T-helper 2 cell treated with Interferon-gamma antibody and Interleukin-4, amounts not matched to agents 5 μg/mL and 100 μg/mL, for 36 hours (primary cell): ENCODE measurements around the gene PCED1B.
"Not testable (repeated sequence)": the region's sequence is repeated elsewhere in the genome, so short reads cannot be mapped to it uniquely, and the experiment has no call there.

ENCODE experiments used
- DNase-seq: peaks from one replicate; pipeline ENCODE4 v3.0.0; 2021; ENCODE audit warnings: low spot score
- H3K27ac Mint-ChIP-seq: one replicate; pipeline ENCODE4 v1.8.0; 2021; ENCODE audit warnings: mild to moderate bottlenecking, mixed read lengths
- H3K27me3 Mint-ChIP-seq: one replicate; pipeline ENCODE4 v1.8.0; 2021; ENCODE audit warnings: low read depth, mixed read lengths
- H3K36me3 Mint-ChIP-seq: one replicate; pipeline ENCODE4 v1.8.0; 2021; ENCODE audit warnings: low read depth, mixed read lengths
- H3K4me1 Mint-ChIP-seq: one replicate; pipeline ENCODE4 v1.8.0; 2021; ENCODE audit warnings: low read depth, mixed read lengths
- H3K4me3 Mint-ChIP-seq: one replicate; pipeline ENCODE4 v1.8.0; 2022; ENCODE audit warnings: mild to moderate bottlenecking, moderate library complexity, mixed read lengths
- H3K9me3 Mint-ChIP-seq: one replicate; pipeline ENCODE4 v1.8.0; 2021; ENCODE audit warnings: mixed read lengths

Gene PCED1B

DNA sequence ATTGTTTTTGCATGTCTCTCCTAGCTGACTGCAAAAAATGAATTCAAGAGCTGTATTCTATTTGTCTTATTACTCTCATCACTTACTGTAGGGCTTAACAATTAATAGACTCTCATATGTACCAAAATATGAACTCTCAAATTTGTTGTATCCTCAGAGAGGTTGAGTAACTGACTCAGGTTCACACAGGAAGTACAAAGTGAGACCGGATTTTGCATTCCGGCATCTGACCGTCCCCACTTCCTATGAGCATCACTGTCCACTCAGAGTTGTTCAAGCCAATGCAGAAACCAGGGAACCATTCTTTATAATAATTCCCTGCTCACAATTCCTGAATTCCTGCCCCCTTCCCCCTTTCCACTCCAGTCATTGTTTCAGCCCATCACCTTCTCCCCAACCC, 113.6 kb downstream of the PCED1B start:
- peaks cover 28% of the 10 kb centered on the region for H3K36me3 Mint-ChIP-seq
- peaks cover 59% of the 10 kb centered on the region for H3K4me1 Mint-ChIP-seq
- no peaks in the 10 kb centered on the region for H3K27me3 Mint-ChIP-seq
- no peak for DNase-seq
- H3K27ac Mint-ChIP-seq, result peak overlapping the region; percentile 83
- H3K9me3 Mint-ChIP-seq, result no peaks in the 10 kb centered on the region
- H3K4me3 Mint-ChIP-seq, result peak overlapping the region; percentile 79

DNA sequence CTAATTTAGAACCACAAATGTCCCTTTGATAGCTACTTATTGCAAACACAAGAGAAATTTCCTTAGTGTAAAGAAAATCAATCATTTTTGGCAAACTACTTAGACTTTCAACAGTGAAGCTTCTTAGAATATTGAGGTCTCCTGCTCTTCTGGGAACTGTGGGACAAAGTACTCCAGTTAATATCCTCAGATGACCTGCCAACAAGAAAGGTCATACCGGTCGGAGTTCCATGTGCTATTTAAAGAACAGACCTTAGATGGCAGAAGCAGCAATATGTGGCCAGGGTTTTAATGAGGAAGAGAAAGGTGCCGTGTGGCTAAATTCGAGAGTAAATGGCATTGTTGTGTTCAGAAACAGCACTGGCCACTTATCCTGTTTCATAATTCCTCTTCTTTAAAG, 115.1 kb downstream of the PCED1B start:
- Mint-ChIP-seq H3K27me3 (no peaks in the 10 kb centered on the region), H3K4me3 (no peak overlapping the region), H3K27ac (no peak overlapping the region), H3K9me3 (no peaks in the 10 kb centered on the region), H3K4me1 (peaks cover 53% of the 10 kb centered on the region), H3K36me3 (peaks cover 28% of the 10 kb centered on the region)
- DNase-seq, result no peak

DNA sequence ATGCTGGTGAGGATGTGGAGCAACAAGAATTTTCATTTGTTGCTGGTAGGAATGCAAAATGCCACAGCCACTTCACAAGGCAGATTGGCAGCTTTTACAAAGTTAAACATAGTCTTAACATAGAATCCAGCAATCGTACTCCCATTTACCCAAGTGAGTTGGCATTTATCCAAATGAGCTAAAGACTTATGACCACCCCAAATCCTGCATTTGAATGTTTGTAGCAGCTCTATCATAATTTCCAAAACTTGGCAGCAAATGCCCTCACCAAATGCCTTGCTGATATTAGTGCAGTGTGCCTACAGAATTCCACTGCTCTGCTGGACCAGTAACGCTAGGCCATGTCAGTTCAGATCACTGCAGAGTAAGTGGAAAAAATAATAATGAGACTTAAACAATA, 121.0 kb downstream of the PCED1B start:
- no peaks in the 10 kb centered on the region for H3K9me3 Mint-ChIP-seq
- DNase-seq, result no peak
- peaks cover 35% of the 10 kb centered on the region for H3K36me3 Mint-ChIP-seq
- H3K4me3 Mint-ChIP-seq, result no peak overlapping the region
- H3K4me1 Mint-ChIP-seq, result peaks cover 15% of the 10 kb centered on the region
- H3K27ac Mint-ChIP-seq, result no peak overlapping the region
- H3K27me3 Mint-ChIP-seq, result no peaks in the 10 kb centered on the region

DNA sequence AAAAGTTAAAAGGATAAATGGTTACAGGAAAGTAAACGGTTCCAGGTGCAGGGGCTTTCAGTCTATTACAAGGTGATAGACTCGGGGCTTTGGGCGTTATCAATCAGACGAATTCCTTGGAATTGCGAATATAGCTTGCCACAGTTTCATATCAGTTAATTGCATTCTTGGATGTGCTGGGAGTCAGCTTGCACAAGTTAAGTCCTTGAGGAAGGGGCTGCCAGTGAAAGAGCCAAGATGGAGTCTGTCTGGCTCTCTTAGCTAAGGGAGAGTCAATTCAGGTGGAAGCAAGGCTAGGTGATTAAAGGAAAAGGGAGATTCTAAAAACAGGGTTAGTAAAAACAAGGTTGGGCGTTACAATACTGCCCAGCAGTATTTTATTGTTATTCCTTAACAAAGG, 121.8 kb downstream of the PCED1B start:
- H3K9me3 Mint-ChIP-seq, H3K4me3 Mint-ChIP-seq, H3K27ac Mint-ChIP-seq, H3K27me3 Mint-ChIP-seq, DNase-seq: not testable (repeated sequence)
- peaks cover 43% of the 10 kb centered on the region for H3K36me3 Mint-ChIP-seq
- peaks cover 22% of the 10 kb centered on the region for H3K4me1 Mint-ChIP-seq

DNA sequence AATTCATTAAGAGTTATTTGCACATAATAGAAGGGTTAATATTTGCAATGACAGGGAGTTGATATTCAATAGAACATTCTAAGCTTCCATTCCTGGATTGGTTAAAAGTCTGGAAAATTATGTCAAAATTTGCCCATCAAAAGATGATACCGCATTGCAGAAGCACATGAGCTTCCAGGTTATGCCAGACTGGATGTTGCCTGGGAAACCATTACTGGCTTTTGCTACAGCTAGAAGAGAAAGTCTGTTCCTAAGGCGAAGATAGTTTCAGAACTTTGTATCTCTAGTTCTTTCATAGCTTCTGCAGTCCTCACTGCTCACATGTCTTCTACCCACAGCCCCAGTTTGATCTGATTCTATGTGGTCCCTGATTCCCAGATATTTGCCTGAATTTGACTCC, 122.8 kb downstream of the PCED1B start:
- H3K9me3 Mint-ChIP-seq, result no peaks in the 10 kb centered on the region
- no peak for DNase-seq
- peaks cover 32% of the 10 kb centered on the region for H3K4me1 Mint-ChIP-seq
- H3K4me3 Mint-ChIP-seq, result no peak overlapping the region
- H3K27ac Mint-ChIP-seq, result no peak overlapping the region
- peaks cover 53% of the 10 kb centered on the region for H3K36me3 Mint-ChIP-seq
- no peaks in the 10 kb centered on the region for H3K27me3 Mint-ChIP-seq

DNA sequence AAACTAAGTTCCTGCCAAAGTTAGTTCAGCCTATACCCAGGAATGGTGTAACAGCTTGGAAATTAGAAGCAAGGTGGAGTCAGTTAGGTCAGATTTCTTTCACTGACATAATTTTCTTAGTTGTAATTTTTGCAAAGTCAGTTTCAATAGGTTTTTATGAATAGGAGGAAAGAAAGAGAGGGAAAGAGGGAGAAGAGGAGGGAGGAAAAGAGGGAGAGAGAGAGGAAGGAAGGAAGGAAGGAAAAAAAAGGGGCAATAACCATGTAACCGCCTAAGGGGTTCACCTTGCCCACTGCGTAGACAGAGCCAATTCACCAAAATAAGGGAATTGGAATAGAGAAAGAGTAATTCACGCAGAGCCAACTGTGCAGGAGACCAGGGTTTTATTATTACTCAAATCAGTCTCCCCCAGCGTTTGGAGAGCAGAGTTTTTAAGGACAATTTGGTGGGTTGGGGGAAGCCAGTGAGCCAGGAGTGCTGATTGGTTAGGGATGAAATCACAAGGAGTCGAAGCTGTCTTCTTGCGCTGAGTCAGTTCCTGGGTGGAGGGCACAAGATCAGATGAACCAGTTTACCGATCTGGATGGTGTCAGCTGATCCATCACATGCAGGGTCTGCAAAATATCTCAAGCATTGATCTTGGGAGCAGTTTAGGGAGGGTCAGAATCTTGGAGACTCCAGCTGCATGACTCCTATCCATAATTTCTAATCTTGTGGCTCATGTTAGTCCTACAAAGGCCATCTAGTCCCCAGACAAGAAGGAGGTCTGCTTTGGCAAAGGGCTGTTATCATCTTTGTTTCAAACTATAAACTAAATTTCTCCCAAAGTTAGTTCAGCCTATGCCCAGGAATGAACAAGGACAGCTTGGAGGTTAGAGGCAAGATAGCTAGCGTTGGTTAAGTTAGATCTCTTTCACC, 126.4 kb downstream of the PCED1B start:
- DNase-seq, result no peak

DNA sequence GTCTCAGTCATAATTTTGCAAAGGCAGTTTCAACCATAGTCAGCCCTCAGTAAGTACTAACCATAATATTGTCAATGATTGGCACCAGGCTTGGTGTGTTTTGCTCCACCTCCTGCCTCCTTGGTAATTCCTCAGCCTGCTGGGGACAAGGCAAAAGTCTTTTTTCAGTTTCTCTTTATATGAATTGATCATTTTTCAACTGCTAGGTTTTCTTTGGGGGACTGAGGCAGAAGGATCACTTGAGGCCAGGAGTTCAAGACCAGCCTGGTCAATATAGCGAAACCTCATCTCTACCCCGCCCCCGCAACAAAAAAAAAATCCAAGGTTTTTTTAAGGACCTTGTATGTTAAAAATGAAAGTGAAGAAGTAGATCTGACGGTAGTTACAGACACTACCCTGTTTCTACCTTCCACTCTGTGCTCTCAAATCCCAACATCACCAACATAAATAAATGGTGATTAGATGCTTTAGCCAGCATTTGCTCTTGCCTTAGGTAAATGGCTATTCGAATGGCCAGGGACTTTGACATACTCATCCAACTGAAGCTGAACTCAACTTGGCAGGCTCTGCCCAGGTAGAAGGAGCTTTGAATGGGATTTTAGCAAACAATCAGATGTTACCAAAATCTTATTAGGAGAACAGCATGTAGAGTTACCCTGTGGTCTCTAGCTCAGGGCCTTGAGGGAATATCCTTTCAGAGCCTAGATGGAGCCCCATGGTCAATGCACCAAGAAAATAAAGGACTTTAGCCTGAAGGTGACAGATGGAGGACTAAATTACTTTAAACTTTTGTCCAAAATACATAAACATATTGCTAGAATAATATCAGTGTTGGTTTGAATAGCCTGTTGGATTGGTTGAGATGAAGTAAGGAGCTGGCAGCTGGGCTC, 127.3 kb downstream of the PCED1B start:
- no peaks in the 10 kb centered on the region for H3K27me3 Mint-ChIP-seq
- DNase-seq, result no peak
- H3K27ac Mint-ChIP-seq, result peak overlapping the region; percentile 90
- peak overlapping the region; percentile 76 for H3K4me3 Mint-ChIP-seq
- H3K9me3 Mint-ChIP-seq, result no peaks in the 10 kb centered on the region
- peaks cover 60% of the 10 kb centered on the region for H3K36me3 Mint-ChIP-seq
- H3K4me1 Mint-ChIP-seq, result peaks cover 59% of the 10 kb centered on the region

More for the DNA sequence above, 126.4 kb downstream of the PCED1B start:
- Mint-ChIP-seq H3K4me3 (peak overlapping the region; percentile 76), H3K4me1 (peaks cover 55% of the 10 kb centered on the region), H3K27ac (peak overlapping the region; percentile 90), H3K9me3 (no peaks in the 10 kb centered on the region), H3K27me3 (no peaks in the 10 kb centered on the region), H3K36me3 (peaks cover 60% of the 10 kb centered on the region)

DNA sequence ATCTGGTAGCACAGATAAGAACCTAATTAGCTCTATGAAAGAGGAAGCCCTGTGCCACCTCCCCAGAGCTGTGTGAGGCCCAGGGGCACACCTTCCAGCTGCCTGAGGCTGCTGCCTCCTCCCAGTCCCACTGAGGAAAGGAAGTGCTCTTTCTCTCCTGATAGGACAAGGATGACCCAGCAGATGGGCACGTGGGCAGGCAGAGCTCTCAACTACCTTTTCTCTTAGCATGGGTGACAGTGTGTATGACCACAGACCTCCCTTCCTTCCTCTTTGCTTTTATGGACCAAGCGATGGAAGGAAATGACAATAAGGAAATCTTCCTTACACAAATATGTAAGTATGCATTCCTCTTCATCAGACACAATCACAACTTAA, 127.9 kb downstream of the PCED1B start:
- no peaks in the 10 kb centered on the region for H3K27me3 Mint-ChIP-seq
- H3K4me1 Mint-ChIP-seq, result peaks cover 62% of the 10 kb centered on the region
- H3K4me3 Mint-ChIP-seq, result peak overlapping the region; percentile 76
- H3K36me3 Mint-ChIP-seq, result peaks cover 64% of the 10 kb centered on the region
- peak; percentile 46 for DNase-seq
- H3K27ac Mint-ChIP-seq, result peak overlapping the region; percentile 90
- H3K9me3 Mint-ChIP-seq, result no peaks in the 10 kb centered on the region

DNA sequence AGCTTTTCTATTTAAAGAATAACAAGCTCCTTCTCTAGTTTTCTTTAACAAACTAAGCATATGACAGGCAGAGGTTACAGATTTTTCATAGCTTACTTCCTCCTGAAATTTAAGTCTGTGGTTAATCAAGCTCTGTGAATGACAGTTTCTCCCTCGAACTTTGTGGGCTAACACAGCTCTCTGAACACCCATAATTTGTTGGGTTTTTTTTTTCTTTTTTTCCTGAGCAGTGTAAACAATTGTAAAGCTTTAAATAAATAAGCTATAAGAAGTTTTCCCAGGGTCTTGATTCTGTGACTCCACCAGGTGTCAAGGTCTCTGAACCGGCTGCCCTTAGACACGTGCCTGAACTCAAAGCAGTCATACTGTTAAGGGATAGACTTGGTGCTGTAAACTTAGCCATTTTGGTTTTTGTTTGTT, 128.4 kb downstream of the PCED1B start:
- Mint-ChIP-seq H3K27ac (peak overlapping the region; percentile 90), H3K9me3 (no peaks in the 10 kb centered on the region), H3K36me3 (peaks cover 66% of the 10 kb centered on the region), H3K4me1 (peaks cover 64% of the 10 kb centered on the region), H3K27me3 (no peaks in the 10 kb centered on the region), H3K4me3 (peak overlapping the region; percentile 76)
- no peak for DNase-seq

DNA sequence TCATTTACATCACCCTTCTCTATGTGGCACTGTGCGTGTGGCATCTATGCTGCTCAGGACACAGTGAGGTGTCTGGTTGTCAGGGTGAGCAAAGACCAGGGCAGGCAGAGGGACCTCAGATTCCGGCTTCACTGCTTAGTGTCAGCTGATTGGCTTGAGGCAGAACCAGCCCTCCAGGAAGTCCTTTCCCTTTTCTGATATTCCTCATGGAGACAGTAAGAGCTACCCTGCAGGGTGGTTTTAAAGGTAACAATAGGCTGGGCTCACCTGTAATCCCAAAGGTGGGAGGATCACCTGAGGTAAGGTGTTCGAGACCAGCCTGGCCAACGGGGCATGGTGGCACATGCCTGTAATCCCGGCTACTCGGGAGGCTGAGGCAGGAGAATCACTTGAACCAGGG, 129.6 kb downstream of the PCED1B start:
- peaks cover 72% of the 10 kb centered on the region for H3K36me3 Mint-ChIP-seq
- DNase-seq, result no peak
- H3K4me3 Mint-ChIP-seq, result peak overlapping the region; percentile 76
- no peaks in the 10 kb centered on the region for H3K9me3 Mint-ChIP-seq
- no peaks in the 10 kb centered on the region for H3K27me3 Mint-ChIP-seq
- peak overlapping the region; percentile 90 for H3K27ac Mint-ChIP-seq
- H3K4me1 Mint-ChIP-seq, result peaks cover 74% of the 10 kb centered on the region

DNA sequence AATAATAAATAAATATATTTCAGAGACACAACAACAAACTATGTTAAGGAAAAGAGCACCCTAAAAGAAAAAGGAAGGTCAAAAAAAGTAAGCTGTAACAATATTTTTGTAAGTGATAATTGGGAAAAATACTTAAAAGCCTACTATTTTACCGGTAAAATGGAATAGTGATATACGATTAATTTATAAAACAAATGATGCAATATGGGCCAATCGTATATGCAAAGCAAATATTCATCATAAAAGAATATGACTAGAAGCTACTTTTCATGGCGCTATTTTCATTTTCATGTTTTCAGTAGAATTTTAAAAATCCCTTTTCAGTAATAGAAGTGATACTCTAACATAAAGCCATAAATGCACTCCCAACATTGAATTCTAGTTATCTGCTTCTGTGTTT, 131.4 kb downstream of the PCED1B start:
- H3K27ac Mint-ChIP-seq, result peak overlapping the region; percentile 60
- H3K4me1 Mint-ChIP-seq, result peaks cover 67% of the 10 kb centered on the region
- H3K4me3 Mint-ChIP-seq, result peak overlapping the region; percentile 96
- no peak for DNase-seq
- no peaks in the 10 kb centered on the region for H3K9me3 Mint-ChIP-seq
- H3K27me3 Mint-ChIP-seq, result no peaks in the 10 kb centered on the region
- peaks cover 68% of the 10 kb centered on the region for H3K36me3 Mint-ChIP-seq

DNA sequence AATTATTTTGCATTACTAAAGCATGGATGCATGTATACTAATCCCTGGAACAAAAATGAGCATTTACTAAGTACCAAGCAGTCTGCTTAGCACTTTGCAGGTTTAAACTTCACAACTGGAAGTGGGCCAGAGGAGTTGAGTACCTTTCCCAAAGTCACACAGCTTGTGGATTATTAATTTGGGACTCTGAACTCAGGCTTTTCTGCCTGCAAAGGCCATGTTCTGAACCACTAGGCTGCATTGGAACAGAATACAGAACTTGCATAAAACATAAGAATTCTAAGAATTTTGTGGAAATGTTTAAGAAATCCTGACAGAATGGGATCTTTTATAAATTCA, 133.2 kb downstream of the PCED1B start:
- H3K4me1 Mint-ChIP-seq, result peaks cover 53% of the 10 kb centered on the region
- H3K4me3 Mint-ChIP-seq, result peak overlapping the region; percentile 96
- no peak for DNase-seq
- H3K27me3 Mint-ChIP-seq, result no peaks in the 10 kb centered on the region
- peak overlapping the region; percentile 98 for H3K27ac Mint-ChIP-seq
- H3K36me3 Mint-ChIP-seq, result peaks cover 59% of the 10 kb centered on the region
- H3K9me3 Mint-ChIP-seq, result no peaks in the 10 kb centered on the region

DNA sequence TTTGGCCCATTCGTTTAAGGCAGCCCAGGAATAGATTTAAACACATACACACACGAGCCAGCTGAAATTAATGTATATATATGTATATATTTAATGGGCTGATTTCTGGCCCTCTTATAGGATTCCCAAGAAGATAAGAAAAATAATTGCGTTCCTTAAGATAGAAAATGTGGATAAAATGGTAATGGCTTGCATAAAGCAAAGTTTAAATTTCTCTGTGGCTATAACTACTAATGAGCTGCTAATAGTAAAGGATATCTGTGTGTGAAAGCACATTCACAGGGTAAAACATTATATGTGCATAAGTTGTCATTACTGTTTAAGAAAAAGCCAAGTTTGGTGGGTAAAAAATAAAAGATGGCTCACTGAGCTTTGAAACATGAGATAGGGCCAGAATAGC, 134.0 kb downstream of the PCED1B start:
- Mint-ChIP-seq H3K27me3 (no peaks in the 10 kb centered on the region), H3K4me1 (peaks cover 54% of the 10 kb centered on the region), H3K27ac (peak overlapping the region; percentile 98), H3K36me3 (peaks cover 60% of the 10 kb centered on the region), H3K4me3 (peak overlapping the region; percentile 96), H3K9me3 (no peaks in the 10 kb centered on the region)
- no peak for DNase-seq

DNA sequence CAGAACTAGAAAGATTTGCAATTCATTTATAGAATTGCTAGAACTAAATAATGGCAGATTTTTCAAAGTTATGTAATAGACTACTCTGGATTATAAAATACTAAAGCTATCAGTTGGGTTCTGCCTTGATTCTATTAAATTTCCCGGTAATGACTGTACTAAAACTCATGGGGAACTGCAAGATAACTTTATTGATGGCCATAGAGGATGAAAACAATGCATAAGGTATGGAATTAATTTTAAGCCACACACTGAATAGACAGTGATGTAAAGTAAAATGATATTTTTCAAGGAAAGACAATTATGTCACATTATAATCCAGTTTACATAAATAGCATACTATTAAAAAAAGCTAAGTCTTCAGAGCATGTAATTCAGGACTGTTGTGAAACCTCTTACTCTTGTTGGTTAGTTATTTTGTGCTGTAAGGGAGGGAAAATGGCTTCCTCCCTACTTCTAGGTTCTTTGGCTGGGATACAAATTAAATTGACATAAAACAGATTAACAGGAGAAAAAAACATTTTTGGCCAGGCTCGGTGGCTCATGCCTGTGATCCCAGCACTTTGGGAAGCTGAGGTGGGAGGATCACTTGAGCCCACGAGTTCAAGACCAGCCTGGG, 134.7 kb downstream of the PCED1B start:
- Mint-ChIP-seq H3K27ac (peak overlapping the region; percentile 98), H3K4me1 (peaks cover 48% of the 10 kb centered on the region), H3K36me3 (peaks cover 54% of the 10 kb centered on the region), H3K4me3 (peak overlapping the region; percentile 96), H3K9me3 (no peaks in the 10 kb centered on the region), H3K27me3 (no peaks in the 10 kb centered on the region)
- no peak for DNase-seq
